CD4-positive, alpha-beta T cell (primary cell): ENCODE data around the gene PARD3B. TPM values are rescaled to one million over a fixed set of nuclear protein-coding genes. Genes with fewer than 3 reads are reported as not detected.

Source experiments
- ATAC-seq: fragments of 200-7000 bp; cut with Tn5 transposase; one replicate; pipeline ENCODE4 v1.10.0; 2022; ENCODE audit warnings: mild to moderate bottlenecking; ENCODE audit not compliant: poor library complexity
- CTCF ChIA-PET: fragments of 350-600 bp; sonication (Branson Sonifier 250); formaldehyde crosslinking; loops from one replicate; lab custom pipeline; 2021; ENCODE audit warnings: antibody characterized with exemption, inconsistent platforms; lab: Charles Lee
- POLR2A ChIA-PET: fragments of 350-600 bp; sonication (Branson Sonifier 250); formaldehyde crosslinking; loops from one replicate; lab custom pipeline; 2021; ENCODE audit warnings: antibody characterized with exemption, inconsistent platforms; lab: Charles Lee
- DNase-seq, 14 experiments: peaks; one replicate each; pipeline ENCODE4 v3.0.0-alpha.2; 2013 to 2020; ENCODE audit warnings: mixed read lengths in 2 of 14
- H3K27ac ChIP-seq, 2 donors: one replicate each; pipeline versions ENCODE4 v1.5.1 to v1.7.0; 2013; ENCODE audit warnings: low read length in 2 of 2, low read depth in 1 of 2, mild to moderate bottlenecking in 1 of 2
- H3K27me3 ChIP-seq, 2 experiments: 1 replicate in 1 of 2; 2 replicates in 1 of 2; pipeline versions ENCODE4 v1.6.1 to v1.7.0; 2013; ENCODE audit warnings: low read length in 2 of 2, control low read depth in 1 of 2, mild to moderate bottlenecking in 1 of 2, moderate library complexity in 1 of 2; ENCODE audit not compliant: insufficient read depth in 2 of 2, control insufficient read depth in 1 of 2
- H3K36me3 ChIP-seq: one replicate; pipeline ENCODE4 v1.6.1; 2013; ENCODE audit warnings: low read length, control low read depth; ENCODE audit not compliant: insufficient read depth
- H3K4me1 ChIP-seq: one replicate; pipeline ENCODE4 v1.6.1; 2013; ENCODE audit warnings: low read length, control low read depth; ENCODE audit not compliant: insufficient read depth
- H3K4me3 ChIP-seq: one replicate; pipeline ENCODE4 v1.5.1; 2013; ENCODE audit warnings: mild to moderate bottlenecking, low read length, moderate library complexity
- H3K9me3 ChIP-seq, 2 experiments: 1 replicate in 1 of 2; 2 replicates in 1 of 2; pipeline versions ENCODE4 v1.6.1 to v1.7.0; 2013; ENCODE audit warnings: low read length in 2 of 2, mild to moderate bottlenecking in 2 of 2, control low read depth in 1 of 2, moderate library complexity in 1 of 2; ENCODE audit not compliant: control insufficient read depth in 1 of 2, insufficient read depth in 1 of 2
- H3K27ac Mint-ChIP-seq: one replicate; pipeline ENCODE4 v1.8.0; 2020; ENCODE audit warnings: mixed read lengths
- H3K27me3 Mint-ChIP-seq: one replicate; pipeline ENCODE4 v1.8.0; 2021; ENCODE audit warnings: mixed read lengths
- H3K36me3 Mint-ChIP-seq: one replicate; pipeline ENCODE4 v1.8.0; 2021; ENCODE audit warnings: low read depth, mixed read lengths
- H3K4me1 Mint-ChIP-seq: one replicate; pipeline ENCODE4 v1.8.0; 2021; ENCODE audit warnings: low read depth, mixed read lengths
- H3K4me3 Mint-ChIP-seq: one replicate; pipeline ENCODE4 v1.8.0; 2020; ENCODE audit warnings: mild to moderate bottlenecking, mixed read lengths
- H3K9me3 Mint-ChIP-seq: one replicate; pipeline ENCODE4 v1.8.0; 2020; ENCODE audit warnings: mixed read lengths
- CTCF ChIP-seq: fragments of 200-600 bp; IDR thresholded peaks from one replicate; pipeline ENCODE4 v1.8.0; 2022; ENCODE audit warnings: antibody characterized with exemption, mild to moderate bottlenecking
- intact Hi-C, 2 experiments: fragments of 100-400 bp; cut with DNase I in 1 of 2; cut with micrococcal nuclease in 1 of 2; formaldehyde crosslinking; loops; one replicate each; pipeline versions ENCODE4 v1.15.1 to v1.9.0; 2023 to 2025; cut with DNase I, micrococcal nuclease
- total RNA-seq, 174 experiments: library from RNA in 2 of 174; stranded (reverse) in 2 of 174; gene quantifications; one replicate each; pipeline ENCODE4 v1.2.3 and lab custom pipeline; 2021 to 2026

PARD3B gene
- total RNA-seq, 2 experiments from 2014 or later, result 0.87 to 1.9 TPM

- H3K36me3 Mint-ChIP-seq, result no peaks in the 10 kb centered on the region
- H3K27ac ChIP-seq, result no peak overlapping the region
- CTCF ChIA-PET, result no interaction called here
- peaks cover 4% of the 10 kb centered on the region for H3K9me3 Mint-ChIP-seq
- H3K27ac Mint-ChIP-seq, result no peak overlapping the region
- H3K4me3 Mint-ChIP-seq, result no peak overlapping the region
- H3K36me3 ChIP-seq, result no peaks in the 10 kb centered on the region
- no peaks in the 10 kb centered on the region for H3K4me1 Mint-ChIP-seq
- no peaks in the 10 kb centered on the region for H3K4me1 ChIP-seq
- H3K4me3 ChIP-seq, result no peak overlapping the region
- no peak for TF ChIP-seq CTCF
- no peaks in the 10 kb centered on the region for H3K9me3 ChIP-seq
- no peaks in the 10 kb centered on the region for H3K27me3 ChIP-seq
- no peaks in the 10 kb centered on the region for H3K27me3 Mint-ChIP-seq
- no peak for DNase-seq
- POLR2A ChIA-PET, result no interaction called here
- intact Hi-C loops, result no loop called here
- ATAC-seq, result no peak
Measured at GRCh38 chr2:205220559-205220958, 675.3 kb downstream of the PARD3B start.

GRCh38 chr2:205232086-205232485, 686.8 kb downstream of the PARD3B start:
- peaks cover 0 to 11% of the 10 kb centered on the region in 2 experiments for H3K9me3 ChIP-seq
- no peak overlapping the region for H3K4me3 Mint-ChIP-seq
- no peaks in the 10 kb centered on the region for H3K4me1 Mint-ChIP-seq
- no peaks in the 10 kb centered on the region for H3K4me1 ChIP-seq
- intact Hi-C loops, result no loop called here
- TF ChIP-seq CTCF, result no peak
- no peak overlapping the region for H3K4me3 ChIP-seq
- H3K36me3 ChIP-seq, result no peaks in the 10 kb centered on the region
- no peak overlapping the region for H3K27ac Mint-ChIP-seq
- H3K27ac ChIP-seq, result no peak overlapping the region
- no peaks in the 10 kb centered on the region for H3K27me3 ChIP-seq
- peaks cover 4% of the 10 kb centered on the region for H3K27me3 Mint-ChIP-seq
- DNase-seq (no peak), ATAC-seq (no peak)
- H3K36me3 Mint-ChIP-seq, result no peaks in the 10 kb centered on the region
- H3K9me3 Mint-ChIP-seq, result peaks cover 2% of the 10 kb centered on the region
- ChIA-PET POLR2A (no interaction called here), CTCF (interaction anchor here (0.7 kb wide), 1 partner anchor 507 kb away, joined by 4 read pairs; no protein-coding TSS in a partner anchor)

- Histone ChIP-seq H3K27ac (no peak overlapping the region), H3K27me3 (no peaks in the 10 kb centered on the region), H3K36me3 (no peaks in the 10 kb centered on the region), H3K9me3 (peaks cover 0 to 3% of the 10 kb centered on the region in 2 experiments), H3K4me3 (no peak overlapping the region), H3K4me1 (no peaks in the 10 kb centered on the region)
- no peak overlapping the region for H3K4me3 Mint-ChIP-seq
- DNase-seq (no peak), ATAC-seq (no peak)
- POLR2A ChIA-PET, result no interaction called here
- H3K4me1 Mint-ChIP-seq, result no peaks in the 10 kb centered on the region
- no peak for TF ChIP-seq CTCF
- H3K27ac Mint-ChIP-seq, result no peak overlapping the region
- H3K36me3 Mint-ChIP-seq, result no peaks in the 10 kb centered on the region
- H3K27me3 Mint-ChIP-seq, result peaks cover 4% of the 10 kb centered on the region
- intact Hi-C loops, result no loop called here
- H3K9me3 Mint-ChIP-seq, result peaks cover 2% of the 10 kb centered on the region
- CTCF ChIA-PET, result no interaction called here
Measured at GRCh38 chr2:205235434-205235833, 690.2 kb downstream of the PARD3B start.
